Stimulated activated CD8-positive, alpha-beta memory T cell treated with anti-CD3 and anti-CD28 coated beads, Interleukin-15, amount 100 ng/mL, for 1 hour (primary cell): ENCODE measurements around the gene C1QTNF9.
"Not testable (repeated sequence)": the region's sequence is repeated elsewhere in the genome, so short reads cannot be mapped to it uniquely, and the experiment has no call there.

Source experiments
- DNase-seq: peaks from one replicate; pipeline ENCODE4 v3.0.0-alpha.2; 2020; ENCODE audit warnings: low read depth

The C1QTNF9 gene

GRCh38 chr13:24282256-24282655 lies 27.1 kb upstream of the C1QTNF9 start:
- DNase-seq: no peak

DNA sequence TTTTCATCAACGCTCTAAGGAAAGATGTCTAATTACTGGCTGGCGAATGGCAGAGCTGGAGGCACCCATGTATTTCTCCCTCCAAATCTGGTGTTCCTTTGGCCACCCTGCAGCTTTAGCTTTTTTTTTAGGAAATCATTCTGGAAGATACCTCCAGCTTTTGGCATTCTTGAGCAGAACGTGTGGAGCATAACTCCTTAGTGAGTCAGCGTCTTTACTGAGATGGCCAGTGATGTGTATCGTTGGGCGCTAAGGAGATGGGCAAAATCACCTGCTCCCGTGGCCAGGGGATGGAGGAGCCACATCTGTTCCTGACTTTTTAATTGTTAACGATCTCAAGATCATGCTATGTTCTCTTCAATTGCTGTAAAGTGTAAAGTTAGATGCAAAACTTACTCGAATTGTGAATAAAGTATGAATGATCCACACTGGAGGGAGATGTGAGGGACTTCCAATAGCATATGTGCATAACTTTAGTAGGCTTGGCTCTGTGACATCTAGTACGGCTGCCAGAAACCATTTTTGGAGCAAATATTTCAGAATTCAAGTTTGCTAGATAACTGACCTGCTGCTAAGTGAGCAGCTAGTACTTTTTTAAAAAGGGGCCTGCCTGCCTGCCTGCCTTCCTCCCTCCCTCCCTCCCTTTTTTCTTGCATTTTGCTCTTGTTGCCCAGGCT lies 24.4 kb upstream of the C1QTNF9 start:
- no peak for DNase-seq

GRCh38 chr13:24286624-24287023 lies 22.8 kb upstream of the C1QTNF9 start:
- no peak for DNase-seq

GRCh38 chr13:24287748-24288287 lies 21.6 kb upstream of the C1QTNF9 start:
- DNase-seq: no peak

DNA sequence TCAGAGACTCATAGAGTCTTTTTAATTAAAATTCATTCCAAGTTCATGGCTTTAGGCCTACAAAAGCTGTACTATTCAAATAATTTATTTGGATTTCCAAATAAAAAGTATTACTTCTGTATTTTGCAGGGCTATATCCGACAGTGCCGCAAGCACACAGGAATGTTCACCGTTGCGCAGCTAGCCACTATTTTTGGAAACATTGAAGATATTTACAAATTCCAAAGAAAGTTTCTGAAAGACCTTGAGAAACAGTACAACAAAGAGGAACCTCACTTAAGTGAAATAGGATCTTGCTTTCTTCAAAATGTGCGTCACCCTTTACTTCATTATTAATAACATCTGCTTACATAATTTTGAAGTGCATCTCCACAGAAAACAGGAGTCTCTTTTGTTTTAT lies 20.5 kb upstream of the C1QTNF9 start:
- DNase-seq: no peak

DNA sequence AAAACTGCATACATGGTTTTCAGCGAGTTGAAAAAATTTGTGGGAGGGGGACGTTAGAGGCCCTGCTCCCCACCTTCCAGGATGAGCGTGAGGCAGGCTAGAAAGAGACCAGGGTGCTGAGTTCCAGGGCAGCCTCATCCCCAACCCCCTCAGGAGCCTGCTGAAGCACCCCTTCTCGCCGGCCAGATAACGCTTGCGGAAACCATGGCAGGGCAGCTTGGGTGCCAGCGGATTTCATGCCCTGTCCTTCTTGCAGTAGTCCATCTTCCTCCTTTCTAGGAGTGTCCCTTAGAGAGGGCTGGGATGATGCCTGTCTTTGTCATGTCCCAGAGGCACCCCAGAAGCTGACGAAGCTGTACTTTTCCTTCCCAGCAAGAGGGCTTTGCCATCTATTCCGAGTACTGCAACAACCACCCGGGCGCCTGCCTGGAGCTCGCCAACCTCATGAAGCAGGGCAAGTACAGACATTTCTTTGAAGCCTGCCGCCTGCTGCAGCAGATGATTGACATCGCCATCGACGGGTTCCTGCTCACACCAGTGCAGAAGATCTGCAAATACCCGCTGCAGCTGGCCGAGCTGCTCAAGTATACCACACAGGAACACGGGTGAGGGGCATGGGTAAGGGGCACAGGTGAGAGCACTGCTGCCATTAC lies 19.0 kb upstream of the C1QTNF9 start:
- no peak for DNase-seq

DNA sequence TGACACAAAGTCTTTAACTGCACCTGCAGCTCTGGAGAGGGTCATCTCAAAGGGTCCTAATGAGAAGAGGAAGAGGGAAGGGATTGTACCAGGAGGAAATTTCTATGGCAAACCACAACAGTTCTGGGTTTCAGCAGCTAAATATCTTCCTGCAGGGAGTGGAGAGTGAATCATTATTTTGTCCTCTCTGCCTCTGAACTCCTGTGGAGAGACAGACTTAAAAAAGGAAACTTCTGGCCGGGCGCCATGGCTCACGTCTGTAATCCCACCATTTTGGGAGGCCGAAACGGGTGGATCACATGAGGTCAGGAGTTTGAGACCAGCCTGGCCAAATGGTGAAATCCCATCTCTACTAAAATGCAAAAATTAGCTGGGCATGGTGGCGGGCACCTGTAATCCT lies 16.9 kb upstream of the C1QTNF9 start:
- DNase-seq: no peak

DNA sequence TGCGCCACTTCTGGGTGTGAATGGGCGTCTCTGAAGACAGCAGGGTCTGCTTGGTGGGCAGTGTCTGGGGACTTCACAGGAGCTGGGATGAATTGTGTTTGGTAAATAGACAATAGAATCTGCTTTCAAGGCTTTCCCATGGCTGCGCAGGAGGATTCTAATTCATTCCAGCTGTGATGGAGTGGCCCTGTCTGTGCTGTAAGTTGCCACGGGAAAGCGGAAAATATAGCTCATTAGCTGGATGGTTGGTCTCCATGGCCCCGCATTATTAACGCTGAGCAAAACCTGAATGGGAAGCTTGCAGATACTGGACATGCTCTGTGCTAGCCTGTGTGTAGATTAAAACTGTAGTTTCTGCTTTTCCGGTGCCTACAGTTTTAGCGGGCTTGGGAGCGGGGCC lies 15.6 kb upstream of the C1QTNF9 start:
- no peak for DNase-seq

DNA sequence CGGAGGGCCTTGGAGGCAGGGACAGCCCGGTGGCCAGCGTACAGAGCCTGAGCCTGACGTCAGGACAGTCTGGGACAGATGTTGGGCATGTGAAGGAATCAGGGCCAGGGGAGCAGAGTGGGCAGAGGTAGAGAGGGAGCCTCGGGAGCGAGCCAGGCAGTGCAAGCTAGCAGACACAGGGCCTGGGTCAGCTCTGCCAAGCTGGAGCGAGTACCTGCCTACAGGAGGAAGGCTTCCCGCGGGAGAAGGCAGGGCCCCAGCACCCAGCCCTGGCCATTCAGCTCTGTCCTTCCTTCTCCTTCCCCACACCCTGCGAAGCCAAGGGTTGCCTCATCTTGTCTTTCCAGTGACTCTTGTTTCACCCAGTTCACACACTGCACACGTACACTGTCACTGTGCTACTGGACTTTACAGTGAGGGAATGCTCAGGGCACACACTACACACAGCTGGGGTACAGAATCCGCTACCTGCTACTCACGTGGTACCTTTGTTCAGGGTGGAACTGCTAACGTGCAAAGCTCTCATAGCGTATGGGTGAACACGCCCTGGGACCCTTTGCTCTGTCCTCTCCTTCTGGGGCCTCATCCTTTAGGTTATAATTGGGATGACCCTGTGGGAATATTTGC lies 9.8 kb upstream of the C1QTNF9 start:
- no peak for DNase-seq

DNA sequence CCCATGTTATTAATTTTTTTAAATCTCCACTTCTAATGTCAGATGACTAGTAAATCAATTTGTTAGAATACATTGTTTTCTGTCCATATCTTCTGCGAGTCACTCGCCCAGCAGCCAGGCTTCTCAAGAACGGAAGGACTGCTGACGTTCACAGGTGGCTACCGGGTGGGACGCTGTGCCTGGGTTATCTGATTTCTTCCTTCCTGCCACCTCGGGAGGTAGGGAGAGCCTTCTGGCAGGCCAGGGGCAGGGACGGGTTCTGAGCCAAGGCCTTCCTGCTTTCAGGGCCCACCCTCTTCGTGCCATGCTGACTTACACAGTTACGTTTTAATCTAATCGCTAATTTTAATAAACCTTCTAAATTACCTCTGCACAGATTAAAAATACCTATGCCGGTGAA lies 7.9 kb upstream of the C1QTNF9 start:
- DNase-seq: no peak

DNA sequence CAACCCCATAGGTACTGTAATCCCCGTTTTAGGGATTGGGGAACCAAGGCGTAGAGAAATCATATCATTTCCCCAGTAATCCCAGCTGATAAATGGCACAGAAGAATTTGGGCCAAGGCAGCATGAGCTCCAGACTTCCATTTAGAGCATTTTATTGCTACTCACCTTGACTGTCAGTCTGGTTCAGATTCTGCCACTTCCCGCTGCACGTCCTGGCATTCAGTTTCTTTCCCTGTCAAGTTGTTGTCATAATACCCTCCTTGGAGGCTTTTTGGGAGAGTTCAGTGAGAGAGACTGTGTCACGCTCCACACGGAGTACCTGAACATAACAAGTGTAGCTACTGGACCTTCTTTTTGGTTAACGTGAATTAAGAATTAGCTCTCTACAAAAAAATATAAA lies 7.5 kb upstream of the C1QTNF9 start:
- no peak for DNase-seq

- DNase-seq: no peak
Measured at GRCh38 chr13:24304620-24305019, 4.8 kb upstream of the C1QTNF9 start.

GRCh38 chr13:24306632-24307031 lies 2.7 kb upstream of the C1QTNF9 start:
- DNase-seq: no peak

GRCh38 chr13:24307211-24308067 lies 1.9 kb upstream of the C1QTNF9 start:
- DNase-seq: no peak

GRCh38 chr13:24308068-24308445 lies 1.3 kb upstream of the C1QTNF9 start:
- no peak for DNase-seq

DNA sequence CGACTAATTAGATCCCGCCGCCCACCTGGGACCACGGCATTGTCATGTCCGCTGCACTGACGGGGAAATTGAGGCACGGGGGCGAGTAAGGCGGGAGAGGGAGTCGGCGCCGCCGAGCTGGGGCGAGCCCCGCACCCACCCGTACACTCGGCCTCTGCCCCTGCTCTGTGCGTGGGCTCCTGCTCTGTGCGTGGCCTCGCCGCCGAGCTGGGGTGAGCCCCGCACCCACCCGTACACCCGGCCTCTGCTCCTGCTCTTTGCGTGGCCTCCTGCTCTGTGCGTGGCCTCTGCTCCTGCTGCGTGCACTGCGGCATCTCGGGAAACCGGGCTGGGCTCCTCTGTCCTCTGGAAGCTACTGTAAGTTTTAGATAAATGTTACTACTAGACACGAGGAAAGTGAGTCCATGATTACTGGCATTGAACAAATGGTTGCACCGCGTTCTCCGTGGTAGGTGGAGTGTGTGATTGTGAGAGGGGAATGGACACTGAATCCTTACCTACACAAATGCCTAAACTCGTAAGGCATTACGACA lies 826 bp upstream of the C1QTNF9 start:
- no peak for DNase-seq

DNA sequence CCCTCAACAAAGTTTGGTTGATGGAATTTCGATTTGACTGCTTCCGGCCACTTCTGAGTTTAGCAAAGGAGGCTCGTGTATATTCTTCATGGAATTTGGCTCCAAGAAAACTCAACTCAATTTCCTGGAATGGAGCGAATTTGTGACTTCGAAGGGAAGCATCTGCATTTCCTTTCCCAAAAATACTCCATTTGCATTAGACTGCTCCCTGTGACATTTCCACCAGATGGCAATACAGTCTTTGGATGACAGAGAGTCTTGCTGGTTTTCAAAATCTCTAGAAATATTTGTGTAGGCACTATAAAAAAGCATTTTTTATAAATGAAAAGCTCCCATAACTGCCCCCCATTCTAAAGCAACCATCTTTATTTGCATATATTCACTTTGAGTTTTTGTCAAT lies 4.1 kb downstream of the C1QTNF9 start:
- DNase-seq: no peak

GRCh38 chr13:24317835-24318234 lies 8.5 kb downstream of the C1QTNF9 start:
- not testable (repeated sequence) for DNase-seq

GRCh38 chr13:24318878-24319277 lies 9.5 kb downstream of the C1QTNF9 start:
- DNase-seq: not testable (repeated sequence)

GRCh38 chr13:24319641-24320040 lies 10.3 kb downstream of the C1QTNF9 start:
- not testable (repeated sequence) for DNase-seq

DNA sequence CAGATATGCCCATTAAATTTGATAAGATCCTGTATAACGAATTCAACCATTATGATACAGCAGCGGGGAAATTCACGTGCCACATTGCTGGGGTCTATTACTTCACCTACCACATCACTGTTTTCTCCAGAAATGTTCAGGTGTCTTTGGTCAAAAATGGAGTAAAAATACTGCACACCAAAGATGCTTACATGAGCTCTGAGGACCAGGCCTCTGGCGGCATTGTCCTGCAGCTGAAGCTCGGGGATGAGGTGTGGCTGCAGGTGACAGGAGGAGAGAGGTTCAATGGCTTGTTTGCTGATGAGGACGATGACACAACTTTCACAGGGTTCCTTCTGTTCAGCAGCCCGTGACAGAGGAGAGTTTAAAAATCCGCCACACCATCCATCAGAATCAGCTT lies 12.0 kb downstream of the C1QTNF9 start:
- not testable (repeated sequence) for DNase-seq

DNA sequence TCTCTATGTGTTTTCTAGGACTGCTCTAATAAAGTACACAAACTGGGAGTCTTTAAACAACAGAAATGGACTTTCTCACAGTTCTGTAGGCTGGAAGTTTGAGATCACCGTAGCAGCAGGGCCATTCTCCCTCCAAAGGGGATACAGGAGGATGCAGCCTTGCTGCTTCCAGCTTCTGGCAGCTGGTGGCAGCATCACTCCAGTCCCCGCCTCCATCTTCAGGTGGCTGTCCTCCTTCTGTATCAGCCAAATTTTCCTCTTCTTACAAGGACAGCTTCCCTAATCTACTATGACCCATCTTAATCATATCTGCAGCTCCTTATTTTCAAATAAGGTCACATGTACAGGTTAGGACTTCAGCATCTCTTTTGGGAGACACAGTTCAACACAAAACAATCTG lies 13.1 kb downstream of the C1QTNF9 start:
- DNase-seq: not testable (repeated sequence)
